Stimulated activated effector memory CD8-positive, alpha-beta T cell treated with anti-CD3 and anti-CD28 coated beads, Interleukin-12 subunit alpha, Interleukin-12 subunit beta, amount 100 ng/mL, for 72 hours (primary cell): ENCODE data around the gene TRAF2.

Experiments used
- ATAC-seq: fragments of 150-1000 bp; cut with Tn5 transposase; 2 replicates; pipeline ENCODE4 v1.10.0; 2021
- DNase-seq, 2 donors: peaks; one replicate each; pipeline ENCODE4 v3.0.0; 2021 to 2022; ENCODE audit warnings: low spot score in 2 of 2
- H3K27ac Mint-ChIP-seq: one replicate; pipeline ENCODE4 v1.8.0; 2022; ENCODE audit warnings: mild to moderate bottlenecking, mixed read lengths
- H3K36me3 Mint-ChIP-seq: one replicate; pipeline ENCODE4 v1.8.0; 2022; ENCODE audit warnings: mild to moderate bottlenecking, mixed read lengths
- H3K4me1 Mint-ChIP-seq: one replicate; pipeline ENCODE4 v1.8.0; 2022; ENCODE audit warnings: mixed read lengths
- H3K4me3 Mint-ChIP-seq: one replicate; pipeline ENCODE4 v1.8.0; 2022; ENCODE audit warnings: mild to moderate bottlenecking, mixed read lengths
- H3K9me3 Mint-ChIP-seq: one replicate; pipeline ENCODE4 v1.8.0; 2022; ENCODE audit warnings: mixed read lengths

Gene TRAF2

DNA sequence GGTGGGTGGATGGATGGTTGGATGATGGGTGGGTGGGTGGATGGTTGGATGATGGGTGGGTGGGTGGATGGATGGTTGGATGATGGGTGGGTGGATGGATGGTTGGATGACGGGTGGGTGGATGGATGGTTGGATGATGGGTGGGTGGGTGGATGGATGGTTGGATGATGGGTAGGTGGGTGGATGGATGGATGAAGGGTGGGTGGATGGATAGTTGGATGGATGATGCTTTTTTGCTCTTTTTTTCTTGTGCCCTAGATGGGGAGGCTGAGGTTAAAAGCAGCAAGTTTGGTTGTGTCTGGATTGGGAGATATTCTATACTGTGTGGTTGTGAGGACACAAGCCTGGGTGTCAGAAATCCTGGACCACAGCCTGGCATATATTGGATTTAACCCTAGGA, 71.1 kb downstream of the TRAF2 start:
- Mint-ChIP-seq H3K9me3 (peaks cover 5% of the 10 kb centered on the region), H3K36me3 (no peaks in the 10 kb centered on the region), H3K4me1 (peaks cover 55% of the 10 kb centered on the region), H3K4me3 (no peak overlapping the region), H3K27ac (no peak overlapping the region)
- ATAC-seq (no peak), DNase-seq (no peak)

- DNase-seq (no peak), ATAC-seq (no peak)
- Mint-ChIP-seq H3K27ac (peak overlapping the region; percentile 43), H3K36me3 (no peaks in the 10 kb centered on the region), H3K4me3 (no peak overlapping the region), H3K9me3 (peaks cover 5% of the 10 kb centered on the region), H3K4me1 (peaks cover 59% of the 10 kb centered on the region)
Observed at GRCh38 chr9:136957901-136958300, 71.6 kb downstream of the TRAF2 start.

DNA sequence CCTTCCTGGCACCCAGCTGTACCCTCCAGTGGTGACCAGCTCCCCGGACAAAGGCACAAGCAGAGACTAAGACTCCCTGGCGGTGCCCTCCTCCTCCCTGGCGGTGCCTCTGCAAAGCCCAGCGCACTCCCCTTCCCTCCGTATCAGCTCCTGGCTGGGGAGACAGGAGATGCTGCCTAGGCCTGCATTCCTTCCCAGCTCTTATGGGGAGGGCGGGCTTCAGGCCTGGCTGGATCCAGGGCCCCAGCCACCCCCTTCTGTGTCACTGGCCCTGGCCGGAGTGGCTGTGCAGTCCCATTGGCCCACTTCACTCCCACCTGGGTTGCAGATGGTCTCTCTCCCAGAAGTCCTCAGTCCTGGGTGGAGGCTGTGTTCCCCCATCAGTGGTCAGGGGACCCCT, 72.2 kb downstream of the TRAF2 start:
- H3K4me3 Mint-ChIP-seq = no peak overlapping the region
- ATAC-seq (no peak), DNase-seq (no peak)
- H3K4me1 Mint-ChIP-seq = peaks cover 65% of the 10 kb centered on the region
- no peaks in the 10 kb centered on the region for H3K36me3 Mint-ChIP-seq
- peaks cover 5% of the 10 kb centered on the region for H3K9me3 Mint-ChIP-seq
- H3K27ac Mint-ChIP-seq = peak overlapping the region; percentile 43

- no peak overlapping the region for H3K4me3 Mint-ChIP-seq
Observed at GRCh38 chr9:136958898-136959850, 72.9 kb downstream of the TRAF2 start.

GRCh38 chr9:136960212-136960937, 74.1 kb downstream of the TRAF2 start:
- no peak overlapping the region for H3K4me3 Mint-ChIP-seq
- peaks cover 5% of the 10 kb centered on the region for H3K9me3 Mint-ChIP-seq
- H3K4me1 Mint-ChIP-seq = peaks cover 66% of the 10 kb centered on the region
- peak overlapping the region; percentile 84 for H3K27ac Mint-ChIP-seq
- ATAC-seq (no peak), DNase-seq (no peak)
- no peaks in the 10 kb centered on the region for H3K36me3 Mint-ChIP-seq

More at GRCh38 chr9:136958898-136959850, 72.9 kb downstream of the TRAF2 start:
- DNase-seq = no peak
- peaks cover 66% of the 10 kb centered on the region for H3K4me1 Mint-ChIP-seq
- peak overlapping the region; percentile 84 for H3K27ac Mint-ChIP-seq
- peaks cover 5% of the 10 kb centered on the region for H3K9me3 Mint-ChIP-seq
- no peak for ATAC-seq
- no peaks in the 10 kb centered on the region for H3K36me3 Mint-ChIP-seq

- no peak for ATAC-seq
- Mint-ChIP-seq H3K27ac (peak overlapping the region; percentile 14), H3K4me3 (no peak overlapping the region), H3K36me3 (no peaks in the 10 kb centered on the region), H3K9me3 (peaks cover 5% of the 10 kb centered on the region), H3K4me1 (peaks cover 69% of the 10 kb centered on the region)
- DNase-seq = no peak
Observed at GRCh38 chr9:136960938-136961275, 74.6 kb downstream of the TRAF2 start.

- Mint-ChIP-seq H3K27ac (peak overlapping the region; percentile 54), H3K36me3 (no peaks in the 10 kb centered on the region), H3K4me1 (peaks cover 70% of the 10 kb centered on the region), H3K9me3 (peaks cover 4% of the 10 kb centered on the region), H3K4me3 (no peak overlapping the region)
- ATAC-seq (no peak), DNase-seq (no peak)
Observed at GRCh38 chr9:136961279-136962065, 75.2 kb downstream of the TRAF2 start.

- Mint-ChIP-seq H3K9me3 (no peaks in the 10 kb centered on the region), H3K36me3 (no peaks in the 10 kb centered on the region), H3K4me1 (peaks cover 65% of the 10 kb centered on the region), H3K4me3 (no peak overlapping the region), H3K27ac (peak overlapping the region; percentile 54)
- DNase-seq (no peak), ATAC-seq (no peak)
Observed at GRCh38 chr9:136962163-136962562, 75.8 kb downstream of the TRAF2 start.

- ATAC-seq = peak; percentile 38
- peaks cover 62% of the 10 kb centered on the region for H3K4me1 Mint-ChIP-seq
- H3K9me3 Mint-ChIP-seq = no peaks in the 10 kb centered on the region
- no peak overlapping the region for H3K4me3 Mint-ChIP-seq
- peak overlapping the region; percentile 54 for H3K27ac Mint-ChIP-seq
- no peaks in the 10 kb centered on the region for H3K36me3 Mint-ChIP-seq
- DNase-seq = no peak
Observed at GRCh38 chr9:136962701-136963248, 76.5 kb downstream of the TRAF2 start.

GRCh38 chr9:136963341-136963740, 77.0 kb downstream of the TRAF2 start:
- Mint-ChIP-seq H3K4me3 (no peak overlapping the region), H3K4me1 (peaks cover 57% of the 10 kb centered on the region), H3K27ac (peak overlapping the region; percentile 54), H3K36me3 (no peaks in the 10 kb centered on the region), H3K9me3 (no peaks in the 10 kb centered on the region)
- ATAC-seq (no peak), DNase-seq (no peak)

DNA sequence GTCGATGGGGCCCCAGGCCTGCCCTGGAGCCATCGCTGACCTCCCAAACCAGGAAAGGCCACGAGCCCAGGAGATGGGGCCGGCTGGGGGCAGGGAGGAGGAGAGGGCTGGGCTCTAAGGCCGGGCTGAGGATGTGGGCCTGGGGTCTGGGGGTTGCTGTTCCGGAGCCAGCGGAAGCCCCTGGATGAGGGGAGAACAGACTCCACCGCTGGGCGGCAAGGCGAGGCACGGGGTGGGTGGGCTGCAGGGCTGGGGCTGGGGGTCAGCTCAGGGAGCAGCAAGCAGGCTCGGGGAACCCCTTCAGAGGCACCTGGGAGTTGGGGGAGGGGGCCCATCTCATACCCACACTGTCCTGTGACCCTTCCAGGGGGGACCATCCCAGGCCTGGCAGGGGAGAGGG, 77.4 kb downstream of the TRAF2 start:
- peaks cover 52% of the 10 kb centered on the region for H3K4me1 Mint-ChIP-seq
- no peaks in the 10 kb centered on the region for H3K36me3 Mint-ChIP-seq
- no peak for ATAC-seq
- H3K27ac Mint-ChIP-seq = no peak overlapping the region
- DNase-seq = no peak
- H3K9me3 Mint-ChIP-seq = no peaks in the 10 kb centered on the region
- no peak overlapping the region for H3K4me3 Mint-ChIP-seq

GRCh38 chr9:136964171-136964689, 77.9 kb downstream of the TRAF2 start:
- Mint-ChIP-seq H3K36me3 (no peaks in the 10 kb centered on the region), H3K27ac (peak overlapping the region; percentile 52), H3K4me3 (peak overlapping the region; percentile 6), H3K9me3 (no peaks in the 10 kb centered on the region), H3K4me1 (peaks cover 48% of the 10 kb centered on the region)
- no peak for DNase-seq
- no peak for ATAC-seq

GRCh38 chr9:136964833-136965422, 78.6 kb downstream of the TRAF2 start:
- no peak for ATAC-seq
- Mint-ChIP-seq H3K27ac (peak overlapping the region; percentile 65), H3K36me3 (no peaks in the 10 kb centered on the region), H3K9me3 (no peaks in the 10 kb centered on the region), H3K4me3 (peak overlapping the region; percentile 73), H3K4me1 (peaks cover 43% of the 10 kb centered on the region)
- no peak for DNase-seq

DNA sequence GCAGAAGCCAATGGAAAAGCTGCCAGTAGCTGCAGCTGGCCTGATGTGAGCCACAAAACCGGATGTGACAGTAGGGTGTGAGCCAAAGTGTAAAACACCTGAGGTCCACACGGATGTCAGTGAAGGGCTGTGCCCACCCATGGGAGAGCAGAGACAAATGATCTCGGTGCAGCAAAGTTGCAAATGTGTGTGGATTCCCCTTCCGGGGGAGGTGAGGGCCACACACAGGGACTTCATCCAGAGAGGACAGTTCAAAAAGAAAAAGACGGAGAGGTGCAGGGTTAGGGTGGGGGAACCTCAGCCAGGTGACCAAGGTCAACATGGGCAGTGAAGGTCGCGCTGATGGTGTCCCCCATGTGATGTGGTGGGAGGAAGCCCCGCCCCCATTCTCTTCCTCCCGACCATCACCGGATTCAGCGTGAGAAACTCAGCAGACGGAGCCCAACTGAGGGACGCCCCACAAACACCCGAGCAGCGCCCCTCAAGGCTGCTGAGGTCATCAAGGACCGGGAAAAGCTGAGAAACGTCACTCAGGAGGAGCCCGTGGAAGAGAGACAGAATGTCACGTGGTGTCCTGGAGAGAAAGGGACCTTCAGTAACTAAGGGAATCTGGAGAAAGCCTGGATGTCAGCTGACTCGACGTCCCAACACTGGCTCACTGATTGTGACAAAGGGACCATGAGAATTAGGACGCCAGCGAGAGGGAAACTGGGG, 79.6 kb downstream of the TRAF2 start:
- peak; percentile 55 for ATAC-seq
- DNase-seq = no peak
- peak overlapping the region; percentile 73 for H3K4me3 Mint-ChIP-seq
- H3K4me1 Mint-ChIP-seq = peaks cover 38% of the 10 kb centered on the region
- H3K36me3 Mint-ChIP-seq = no peaks in the 10 kb centered on the region
- H3K27ac Mint-ChIP-seq = peak overlapping the region; percentile 65
- no peaks in the 10 kb centered on the region for H3K9me3 Mint-ChIP-seq
